Nucleus accumbens (tissue), 56 donors: ENCODE data around the gene CCDC136.

Experiments used
- DNase-seq, 56 donors: peaks; one replicate each; lab custom pipeline; 2025; lab: John Stamatoyannopoulos, UW

Gene CCDC136

GRCh38 chr7:128791121-128791971, at the start of gene CCDC136:
TSS of gene CCDC136 (plus strand) at chr7:128791968. CDS start at chr7:128792412, 444 bp downstream.
- peak in 42 of 56 donors; percentile 9 to 74 (median 42) for DNase-seq

DNA sequence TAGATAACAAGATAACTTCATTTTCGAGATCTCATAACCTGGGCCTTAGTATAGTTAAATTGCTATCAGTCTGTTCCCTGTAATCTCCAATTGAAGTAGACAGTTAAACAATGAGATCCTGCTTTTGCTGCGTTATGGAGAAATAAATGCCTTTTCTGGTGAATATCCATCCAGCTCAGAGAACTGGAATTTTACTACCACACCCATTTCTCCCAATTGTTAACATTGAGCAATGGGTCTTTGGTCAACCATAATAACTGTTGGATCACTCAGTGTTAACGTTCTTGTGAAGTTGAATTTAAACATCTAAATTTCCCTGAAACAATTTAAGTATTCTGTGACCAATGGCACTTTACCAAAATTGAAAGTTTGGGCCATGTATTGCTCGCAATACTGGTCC, 49.6 kb upstream of the CCDC136 start:
- DNase-seq = no peak

DNA sequence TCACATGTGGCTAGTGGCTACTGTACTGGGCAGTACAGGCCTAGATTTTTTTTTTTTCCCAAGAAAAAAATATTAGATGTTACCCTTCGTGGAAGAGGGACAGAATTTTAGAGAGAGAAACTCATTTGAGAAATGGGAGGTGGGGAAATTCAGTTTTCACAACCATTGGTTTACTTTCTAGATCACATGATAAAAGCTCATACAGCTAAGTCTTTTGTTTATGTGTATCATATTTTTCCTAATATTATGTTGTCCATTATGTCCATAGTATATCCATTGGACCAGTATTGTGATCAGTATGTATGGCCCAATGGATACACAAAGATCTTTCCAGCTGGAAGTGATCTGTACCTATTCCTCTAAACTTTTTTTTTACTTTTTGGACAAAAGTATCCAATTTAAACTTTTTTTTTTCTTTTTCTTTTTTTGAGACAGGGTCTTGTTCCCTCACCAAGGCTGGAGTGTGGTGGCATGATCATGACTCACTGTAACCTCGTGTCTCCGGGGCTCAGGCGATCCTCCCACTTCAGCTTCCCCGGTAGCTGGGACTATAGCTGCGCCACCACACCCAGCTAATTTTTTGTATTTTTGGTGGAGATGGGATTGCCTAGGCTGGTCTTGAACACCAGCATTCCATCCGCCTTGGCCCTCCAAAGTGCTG, 48.5 kb upstream of the CCDC136 start:
- no peak for DNase-seq

DNA sequence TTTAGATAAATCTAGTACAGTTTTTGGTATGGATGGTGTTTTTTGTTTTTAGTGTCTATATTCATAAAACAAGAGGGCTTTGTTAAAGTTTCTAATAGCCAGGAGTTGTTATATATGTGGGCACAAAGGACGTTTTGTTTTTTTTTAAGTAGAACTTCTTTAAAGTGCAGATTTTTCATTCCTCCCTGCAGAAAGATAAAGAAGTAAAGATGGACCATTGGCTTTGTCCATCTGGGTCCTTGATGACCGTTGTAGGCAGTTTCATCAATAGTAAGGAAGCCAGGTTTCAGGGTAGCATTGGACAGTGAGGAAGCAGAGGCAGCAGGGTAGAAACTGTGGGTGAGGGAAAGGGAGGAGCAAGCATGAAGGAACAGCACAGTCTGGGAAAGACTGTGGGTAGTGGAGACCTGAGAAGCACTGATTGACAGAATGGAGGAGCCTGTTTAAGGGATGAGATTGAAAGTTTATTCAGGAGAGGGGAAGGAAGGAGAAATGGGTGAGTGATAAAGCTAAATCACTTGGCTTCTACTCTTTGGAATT, 47.3 kb upstream of the CCDC136 start:
- no peak for DNase-seq

DNA sequence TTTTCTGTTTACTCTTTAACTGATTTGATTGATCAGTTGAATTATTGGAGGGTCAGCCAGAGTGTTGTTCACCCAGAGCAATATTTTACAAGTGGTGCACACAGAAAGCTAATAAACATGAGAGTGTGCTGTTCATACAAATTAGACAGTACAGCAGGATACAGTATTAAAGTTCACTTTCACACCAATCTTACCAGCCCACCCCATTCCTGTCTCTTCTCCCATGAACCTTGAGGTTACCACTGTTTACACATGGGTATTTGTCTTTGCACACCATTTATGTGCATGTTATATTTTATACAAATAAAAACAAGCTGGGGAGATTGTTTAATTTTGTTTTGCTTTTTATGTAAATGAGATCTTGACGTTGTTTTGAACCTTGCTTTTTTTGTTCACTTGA, 46.1 kb upstream of the CCDC136 start:
- no peak for DNase-seq

- DNase-seq = no peak
These were observed 44.3 kb upstream of the CCDC136 start for GRCh38 chr7:128747327-128748079.

DNA sequence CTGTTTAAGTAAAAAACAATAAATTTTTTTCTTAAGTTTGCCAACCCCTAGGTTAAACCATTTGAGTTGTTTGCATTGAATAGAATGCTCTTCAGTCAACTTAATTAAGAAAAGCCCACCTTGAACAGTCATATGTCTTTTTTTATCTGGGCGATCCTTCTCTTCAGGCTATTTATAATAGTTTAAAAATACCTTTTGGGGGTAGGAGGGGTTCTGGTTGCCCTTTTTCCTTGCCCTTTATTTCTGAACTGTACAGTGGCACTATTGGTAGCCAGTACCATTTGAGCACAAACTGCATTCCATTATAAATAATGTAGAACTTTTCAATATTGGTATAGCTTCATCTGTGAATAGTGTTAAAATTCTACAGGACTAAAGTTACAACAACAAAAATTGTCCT, 39.5 kb upstream of the CCDC136 start:
- no peak for DNase-seq

DNA sequence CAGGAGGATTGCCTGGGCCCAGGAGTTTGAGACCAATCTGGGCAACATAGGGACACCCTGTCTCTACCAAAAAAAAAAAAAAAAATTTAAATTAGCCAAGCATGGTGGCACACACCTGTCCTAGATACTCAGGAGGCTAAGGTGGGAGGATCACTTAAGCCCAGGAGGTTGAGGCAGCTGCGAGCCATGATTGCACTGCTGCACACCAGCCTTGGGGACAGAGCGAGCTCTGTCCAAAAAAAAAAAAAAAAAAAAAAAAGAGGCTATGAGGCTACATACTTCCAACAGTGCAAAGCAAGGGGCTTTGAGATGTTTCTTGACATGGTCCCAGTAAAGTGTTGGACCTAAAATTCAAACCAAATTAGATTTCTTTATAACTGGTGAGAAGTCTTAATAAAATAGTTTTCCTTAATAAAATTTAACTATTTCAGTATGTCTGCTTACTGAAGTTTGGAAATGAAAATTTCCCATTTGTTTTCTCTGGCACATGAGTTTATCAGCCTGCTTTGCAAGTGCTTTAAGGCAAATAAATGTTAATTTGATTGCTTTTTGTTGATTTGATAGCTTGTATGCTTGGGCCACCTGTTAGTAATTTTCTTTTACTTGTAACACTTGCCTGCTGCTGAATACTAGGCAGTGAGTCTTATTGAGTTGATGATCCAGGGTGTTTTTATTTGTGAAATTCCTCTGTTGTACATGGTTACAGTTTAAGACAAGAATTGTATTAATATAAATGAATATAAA, 36.5 kb upstream of the CCDC136 start:
- no peak for DNase-seq

DNA sequence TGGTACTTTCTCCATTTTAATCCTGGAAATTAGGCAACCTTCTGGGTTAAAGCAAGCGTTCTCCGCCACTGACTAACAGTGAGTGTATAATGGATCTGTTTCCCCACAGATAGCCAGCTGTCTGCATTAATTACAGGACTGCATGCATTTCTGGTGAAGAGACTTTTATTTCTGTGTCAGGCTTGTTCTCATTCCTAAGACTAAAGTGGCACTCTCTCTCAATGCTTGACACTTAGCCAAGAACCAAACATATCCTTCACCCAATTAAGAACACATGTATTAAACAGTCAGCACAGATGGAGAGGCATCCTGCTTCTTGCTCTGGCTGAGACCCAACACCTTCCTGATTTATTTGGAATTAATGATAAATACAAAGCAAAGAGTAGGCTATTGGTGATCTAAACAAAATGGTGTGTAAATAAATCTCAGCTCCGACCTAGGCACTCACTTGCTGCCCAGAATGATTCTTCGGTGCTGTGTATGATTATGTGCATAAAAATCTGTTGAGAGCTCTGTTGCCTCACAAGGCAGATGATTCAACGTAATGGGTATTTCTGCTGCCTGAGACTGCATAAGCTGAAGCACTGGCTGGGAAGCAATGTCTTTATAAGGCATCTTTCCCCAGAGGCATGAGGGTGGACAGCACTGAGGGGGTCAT, 35.8 kb upstream of the CCDC136 start:
- DNase-seq = no peak

DNA sequence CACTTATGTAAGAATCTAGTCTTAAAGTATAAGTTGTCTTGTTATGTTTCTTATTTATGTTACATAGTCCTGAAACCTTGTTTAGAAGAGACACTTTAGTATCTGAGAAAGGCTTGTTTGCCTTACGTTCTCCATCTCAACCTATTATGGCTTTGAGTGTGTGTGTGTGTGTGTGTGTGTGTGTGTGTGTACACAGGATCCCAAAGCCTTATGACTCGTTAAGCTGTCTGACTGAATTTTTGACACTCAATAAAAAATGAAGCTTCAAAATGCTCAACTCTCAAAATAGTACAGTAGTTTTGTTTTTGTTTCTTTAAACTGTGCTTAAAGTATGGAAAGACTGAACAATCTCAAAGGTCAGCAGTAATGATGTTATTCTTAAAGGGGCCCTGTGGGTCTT, 34.6 kb upstream of the CCDC136 start:
- no peak for DNase-seq

GRCh38 chr7:128758553-128758952, 33.2 kb upstream of the CCDC136 start:
- DNase-seq = no peak

GRCh38 chr7:128759242-128759641, 32.5 kb upstream of the CCDC136 start:
- no peak for DNase-seq

DNA sequence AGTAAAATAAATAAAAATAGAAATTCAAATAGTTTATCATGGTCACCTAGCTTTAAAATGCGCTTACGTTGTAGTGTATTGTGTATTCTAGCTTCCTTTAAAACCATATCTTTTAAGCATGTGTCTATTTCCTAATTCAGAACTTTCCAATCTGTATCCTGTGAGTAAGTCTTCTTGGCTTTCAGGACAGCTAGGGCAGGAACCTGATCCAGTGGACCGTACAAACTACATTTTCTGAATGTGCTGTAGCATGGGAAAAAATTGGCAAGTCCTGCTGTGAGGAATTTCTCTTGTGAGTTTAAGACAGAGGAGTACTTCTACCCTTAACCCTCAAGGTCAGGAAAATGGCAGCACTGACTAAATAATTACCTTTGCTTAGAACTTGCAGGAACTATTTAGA, 28.2 kb upstream of the CCDC136 start:
- no peak for DNase-seq

GRCh38 chr7:128767475-128768110, 24.2 kb upstream of the CCDC136 start:
- DNase-seq = no peak

- DNase-seq = no peak
These were observed 21.5 kb upstream of the CCDC136 start for GRCh38 chr7:128770233-128770632.

- no peak for DNase-seq
These were observed 18.2 kb upstream of the CCDC136 start for GRCh38 chr7:128773604-128774003.

DNA sequence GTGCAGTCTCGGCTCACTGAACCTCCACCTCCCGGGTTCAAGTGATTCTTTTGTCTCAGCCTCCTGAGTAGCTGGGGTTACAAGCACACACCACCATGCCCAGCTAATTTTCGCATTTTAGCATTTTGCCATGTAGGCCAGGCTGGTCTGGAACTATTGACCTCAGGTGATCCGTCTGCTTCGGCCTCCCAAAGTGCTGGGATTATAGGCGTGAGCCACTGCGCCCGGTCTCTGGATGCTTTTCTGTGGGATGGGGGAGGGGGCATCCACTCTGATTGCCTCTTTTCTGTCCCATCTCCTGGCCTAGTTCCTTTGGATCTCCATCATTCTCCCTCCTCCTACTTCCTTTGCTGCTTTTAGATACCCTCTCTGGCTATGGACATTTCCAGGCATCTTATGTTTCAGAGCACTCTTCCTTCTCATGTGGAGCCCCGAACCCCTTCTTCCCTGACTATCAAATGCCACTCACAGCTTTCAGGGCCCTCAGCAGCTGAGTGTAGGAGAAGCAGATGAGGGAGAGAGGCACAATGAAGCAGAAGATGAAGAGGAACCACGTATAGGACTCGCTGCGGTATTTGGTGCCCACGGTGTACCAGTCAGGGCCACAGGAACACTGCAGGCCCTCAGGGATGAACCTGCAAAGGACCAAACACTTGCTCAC, 17.6 kb upstream of the CCDC136 start:
- no peak for DNase-seq

GRCh38 chr7:128774921-128775320, 16.8 kb upstream of the CCDC136 start:
- no peak for DNase-seq
